GM19397 (cell line): Measurements from ENCODE around the gene FAAP100.

ENCODE experiments used
- ATAC-seq: cut with Tn5 transposase; IDR thresholded peaks from one replicate; pipeline ENCODE4 v1.9.1; 2021; ENCODE audit warnings: mild to moderate bottlenecking, moderate library complexity; ENCODE audit not compliant: unreplicated experiment

The FAAP100 gene

DNA sequence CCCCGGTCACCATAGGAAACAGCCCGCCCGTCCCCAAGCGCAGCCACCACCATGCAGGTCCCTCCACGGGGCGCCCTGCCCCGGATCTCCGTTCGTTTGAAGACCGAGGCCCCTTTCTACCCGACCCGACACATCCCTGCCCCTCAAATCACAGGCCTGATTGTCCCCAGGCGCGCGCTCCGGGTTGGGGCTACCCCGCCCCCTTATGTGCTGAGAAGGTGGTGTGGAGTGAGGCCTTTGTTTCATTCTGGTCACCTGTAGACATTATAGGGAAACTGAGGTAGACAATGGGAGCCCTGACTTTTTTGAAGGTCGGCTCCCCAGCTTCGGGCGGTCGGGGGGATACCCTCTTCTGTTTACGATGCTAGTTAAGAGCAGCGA lies 38.8 kb downstream of the FAAP100 start:
- ATAC-seq: peak; percentile 1

DNA sequence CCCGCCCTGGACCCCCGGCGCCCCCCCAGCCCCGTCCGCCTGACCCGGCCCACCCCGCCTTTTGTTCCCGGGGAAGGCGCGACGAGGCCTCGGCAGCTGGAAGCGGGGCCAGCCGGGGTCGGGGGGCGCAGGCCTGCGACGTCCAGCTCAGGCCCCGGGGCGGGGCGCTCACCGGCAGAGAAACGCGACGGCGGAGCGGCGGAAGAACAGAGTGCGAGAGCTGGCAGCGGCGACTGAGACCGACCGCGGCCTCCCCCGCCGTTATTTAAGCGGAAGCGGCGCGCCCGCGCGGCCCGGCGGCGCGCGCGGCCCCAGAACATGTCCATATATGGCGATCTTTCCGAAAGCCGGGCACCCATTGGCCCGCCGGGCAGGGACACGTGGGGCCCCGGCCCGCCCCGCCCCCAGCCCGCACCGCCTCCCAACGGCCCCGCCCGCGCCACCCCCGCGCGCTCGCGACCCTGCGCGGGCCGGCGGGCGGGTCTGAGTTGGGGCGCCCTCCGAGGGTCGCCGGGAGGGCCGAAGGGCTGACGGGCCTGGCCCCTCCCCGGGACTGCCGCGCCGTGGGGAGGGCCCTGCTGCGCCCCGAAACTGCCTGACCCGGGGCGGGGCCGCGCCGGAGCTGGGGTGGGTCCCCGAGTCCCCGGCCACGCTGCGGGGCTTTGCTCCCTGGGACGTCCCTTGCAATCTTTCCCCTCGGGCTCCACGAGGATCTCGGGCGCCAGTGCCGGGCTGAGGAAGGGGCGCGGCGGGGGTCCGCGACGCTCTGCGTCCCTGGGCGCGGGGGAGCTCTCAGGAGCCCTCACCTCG lies 39.4 kb downstream of the FAAP100 start, which contains the start of gene ACTG1:
Gene ACTG1, minus strand, starts transcription at position 238 of the 810 bp plus-strand sequence. CDS start 445 bp downstream, outside the sequence.
- peak; percentile 46 for ATAC-seq

DNA sequence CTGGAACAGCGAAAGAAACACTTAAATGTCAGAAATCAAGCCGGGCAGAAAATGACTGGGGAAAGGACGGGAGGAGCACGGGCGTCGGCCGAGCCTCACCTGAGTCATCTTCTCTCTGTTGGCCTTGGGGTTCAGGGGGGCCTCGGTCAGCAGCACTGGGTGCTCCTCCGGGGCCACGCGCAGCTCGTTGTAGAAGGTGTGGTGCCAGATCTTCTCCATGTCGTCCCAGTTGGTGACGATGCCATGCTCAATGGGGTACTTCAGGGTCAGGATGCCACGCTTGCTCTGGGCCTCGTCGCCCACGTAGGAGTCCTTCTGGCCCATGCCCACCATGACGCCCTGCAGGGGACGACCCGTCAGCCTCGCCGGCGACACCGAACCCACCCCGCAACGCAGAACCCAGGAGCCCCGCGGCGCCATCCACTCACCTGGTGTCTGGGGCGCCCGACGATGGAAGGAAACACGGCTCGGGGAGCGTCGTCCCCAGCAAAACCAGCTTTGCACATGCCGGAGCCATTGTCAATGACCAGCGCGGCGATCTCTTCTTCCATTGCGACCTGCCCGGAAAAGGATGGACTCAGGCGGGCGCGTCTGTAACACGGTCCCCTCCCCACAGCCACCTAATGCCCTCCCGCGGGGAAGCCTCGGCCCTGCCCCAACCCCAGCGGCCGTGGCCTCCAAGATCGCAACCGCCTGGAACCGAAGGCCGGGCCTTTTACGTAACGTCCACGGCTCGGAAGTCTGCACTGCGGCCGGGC lies 40.2 kb downstream of the FAAP100 start:
- peak; percentile 1 for ATAC-seq

DNA sequence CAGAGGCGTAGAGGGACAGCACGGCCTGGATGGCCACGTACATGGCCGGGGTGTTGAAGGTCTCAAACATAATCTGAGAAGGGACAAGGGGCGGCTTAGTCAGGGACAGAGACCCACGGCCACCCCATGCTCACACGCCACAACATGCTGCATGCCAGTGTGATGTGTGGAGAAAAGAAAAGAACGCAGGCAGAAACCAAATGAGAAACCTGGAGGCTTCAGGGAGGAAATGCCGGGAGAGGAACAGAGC lies 40.7 kb downstream of the FAAP100 start:
- no peak for ATAC-seq

DNA sequence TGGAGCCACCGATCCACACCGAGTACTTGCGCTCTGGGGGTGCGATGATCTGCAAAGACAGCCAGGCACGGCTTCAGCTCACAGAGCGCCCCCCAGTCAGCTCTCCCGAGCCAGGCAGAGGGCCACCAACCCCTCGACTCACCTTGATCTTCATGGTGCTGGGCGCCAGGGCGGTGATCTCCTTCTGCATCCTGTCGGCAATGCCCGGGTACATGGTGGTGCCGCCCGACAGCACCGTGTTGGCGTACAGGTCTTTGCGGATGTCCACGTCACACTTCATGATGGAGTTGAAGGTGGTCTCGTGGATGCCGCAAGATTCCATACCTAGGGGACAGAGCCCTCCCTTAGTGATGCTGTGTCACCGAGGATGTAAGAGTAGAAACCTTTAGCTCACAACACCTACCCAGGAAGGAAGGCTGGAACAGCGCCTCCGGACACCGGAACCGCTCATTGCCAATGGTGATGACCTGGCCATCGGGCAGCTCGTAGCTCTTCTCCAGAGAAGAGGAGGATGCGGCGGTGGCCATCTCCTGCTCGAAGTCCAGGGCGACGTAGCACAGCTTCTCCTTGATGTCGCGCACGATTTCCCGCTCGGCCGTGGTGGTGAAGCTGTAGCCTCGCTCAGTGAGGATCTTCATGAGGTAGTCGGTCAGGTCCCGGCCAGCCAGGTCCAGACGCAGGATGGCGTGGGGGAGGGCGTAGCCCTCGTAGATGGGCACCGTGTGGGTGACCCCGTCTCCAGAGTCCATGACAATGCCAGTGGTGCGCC lies 41.2 kb downstream of the FAAP100 start:
- ATAC-seq: no peak

DNA sequence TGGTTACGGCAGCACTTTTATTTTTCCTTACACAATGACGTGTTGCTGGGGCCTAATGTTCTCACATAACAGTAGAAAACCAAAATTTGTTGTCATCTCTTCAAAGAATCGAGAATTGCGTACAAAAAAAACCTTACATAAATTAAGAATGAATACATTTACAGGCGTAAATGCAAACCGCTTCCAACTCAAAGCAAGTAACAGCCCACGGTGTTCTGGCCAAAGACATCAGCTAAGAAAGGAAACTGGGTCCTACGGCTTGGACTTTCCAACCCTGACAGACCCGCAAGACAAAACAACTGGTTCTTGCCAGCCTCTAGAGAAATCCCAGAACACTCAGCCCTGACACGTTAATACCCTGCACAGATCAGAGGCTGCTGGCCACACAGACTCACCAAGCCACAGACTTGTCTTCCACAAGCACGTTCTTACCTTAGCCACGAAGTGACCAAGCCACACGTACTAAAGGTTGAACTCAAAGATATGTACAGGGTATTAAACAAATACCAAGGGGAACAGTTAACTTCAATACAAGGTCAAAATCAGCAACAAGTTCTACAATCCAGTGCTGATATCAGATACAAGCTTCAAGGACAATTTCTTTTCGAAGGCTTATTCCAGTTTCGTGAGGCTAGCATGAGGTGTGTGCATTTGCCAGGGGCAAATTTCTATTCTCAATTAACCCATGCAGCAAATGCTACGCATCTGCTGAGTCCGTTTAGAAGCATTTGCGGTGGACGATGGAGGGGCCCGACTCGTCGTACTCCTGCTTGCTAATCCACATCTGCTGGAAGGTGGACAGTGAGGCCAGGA lies 42.0 kb downstream of the FAAP100 start:
- no peak for ATAC-seq

DNA sequence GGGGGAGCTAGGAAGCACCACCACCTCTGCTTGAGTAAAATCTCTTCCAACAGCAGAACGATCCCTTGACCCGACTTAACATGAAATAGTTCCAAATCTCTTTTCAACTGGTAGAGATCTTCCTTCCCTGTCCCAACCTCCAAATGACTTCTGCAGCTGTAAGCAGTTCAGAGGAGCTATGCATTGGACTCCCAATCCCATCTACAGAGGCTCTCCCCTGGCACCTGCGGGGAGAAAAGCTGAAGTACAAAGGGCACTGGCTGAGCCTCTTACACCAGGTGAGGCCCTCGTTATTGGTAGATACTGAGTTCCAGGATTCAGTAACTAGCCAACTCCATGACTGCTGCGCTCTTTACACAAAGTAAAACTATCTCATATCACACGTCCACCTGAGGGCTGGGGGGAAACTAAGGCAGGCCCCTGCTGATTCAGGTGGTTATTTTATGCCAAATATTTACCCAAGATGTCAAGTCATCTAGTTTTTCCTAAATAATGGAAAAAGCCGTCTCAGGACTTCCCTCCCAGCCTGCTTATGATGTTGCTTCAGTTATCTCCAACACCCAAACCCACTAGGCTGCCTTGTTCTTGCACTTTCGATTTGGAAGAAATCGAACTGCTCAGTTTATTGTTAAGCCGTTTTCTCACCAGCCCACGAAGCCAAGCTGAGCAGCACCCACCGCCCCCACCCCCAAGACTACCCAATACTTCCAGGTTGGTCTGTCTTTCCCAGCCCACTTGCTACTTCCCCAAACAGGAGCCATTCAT lies 42.8 kb downstream of the FAAP100 start:
- no peak for ATAC-seq

DNA sequence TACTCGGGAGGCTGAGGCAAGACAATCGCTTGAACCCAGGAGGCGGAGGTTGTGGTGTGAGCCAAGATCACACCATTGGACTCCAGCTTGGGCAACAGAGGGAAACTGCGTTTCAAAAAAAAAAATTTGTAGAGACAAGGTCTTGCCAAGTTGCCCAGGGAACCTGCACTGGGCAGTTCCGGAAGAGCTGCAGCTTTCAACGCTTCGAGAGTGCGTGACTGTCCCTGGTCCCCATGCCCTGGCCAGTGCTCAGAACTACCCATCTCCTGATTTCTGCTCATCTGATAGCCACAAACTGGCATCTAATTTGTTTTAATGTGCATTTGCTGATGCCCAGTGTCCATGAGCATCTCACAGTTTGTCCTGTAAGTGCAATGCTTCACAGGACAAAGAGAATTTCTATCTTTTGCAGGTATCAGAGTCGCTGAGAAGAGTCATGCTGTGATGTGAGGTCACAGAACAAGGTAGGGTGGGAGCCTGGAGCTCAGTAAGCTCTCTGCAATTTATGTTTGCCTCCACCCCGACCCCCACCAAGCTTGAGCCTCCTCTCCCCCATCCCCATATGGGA lies 43.4 kb downstream of the FAAP100 start:
- no peak for ATAC-seq

DNA sequence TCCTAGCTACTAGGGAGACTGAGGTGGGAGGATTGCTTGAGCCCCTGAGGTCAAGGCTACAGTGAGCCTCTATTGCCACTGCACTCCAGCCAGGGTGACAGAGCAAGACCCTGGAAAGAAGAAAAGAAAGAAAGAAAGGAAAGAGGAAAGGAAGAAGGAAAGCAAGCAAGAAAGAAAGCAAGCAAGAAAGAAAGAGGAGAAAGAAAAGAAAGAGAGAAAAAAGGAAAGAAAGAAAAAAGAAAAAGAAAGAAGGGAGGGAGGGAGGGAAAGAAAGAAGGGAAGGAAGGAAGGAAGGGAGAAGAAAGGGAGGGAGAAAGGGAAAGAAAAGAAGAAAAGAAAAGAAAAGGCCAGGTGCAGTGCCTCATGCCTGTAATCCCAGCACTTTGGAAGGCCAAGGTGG lies 48.5 kb downstream of the FAAP100 start:
- ATAC-seq: no peak

DNA sequence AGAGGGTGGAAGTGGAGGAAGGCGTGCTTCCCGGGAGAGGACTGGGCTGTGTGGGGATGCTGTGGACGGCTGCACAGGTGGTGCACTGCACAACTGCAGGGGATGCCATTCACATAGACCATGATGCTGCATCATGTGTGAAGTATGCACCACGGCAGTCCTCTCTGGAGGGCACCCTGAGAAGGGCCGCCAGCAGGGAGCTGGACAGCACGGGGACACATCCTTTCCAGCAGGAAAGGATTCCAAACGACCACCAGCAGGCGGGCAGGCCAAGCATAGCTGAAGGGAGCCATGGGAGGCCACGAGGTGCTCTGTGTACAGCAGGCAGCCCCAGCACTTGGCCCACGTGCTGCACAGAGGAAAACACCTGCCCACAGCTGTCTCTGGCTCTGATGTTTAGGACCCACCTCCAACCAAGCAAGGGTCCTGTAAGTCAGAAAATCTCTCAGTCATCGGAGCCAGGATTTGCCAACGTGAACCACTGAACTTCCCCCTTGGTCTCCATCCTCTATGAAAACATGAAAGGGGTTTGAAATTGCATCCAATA lies 49.6 kb downstream of the FAAP100 start:
- ATAC-seq: no peak

DNA sequence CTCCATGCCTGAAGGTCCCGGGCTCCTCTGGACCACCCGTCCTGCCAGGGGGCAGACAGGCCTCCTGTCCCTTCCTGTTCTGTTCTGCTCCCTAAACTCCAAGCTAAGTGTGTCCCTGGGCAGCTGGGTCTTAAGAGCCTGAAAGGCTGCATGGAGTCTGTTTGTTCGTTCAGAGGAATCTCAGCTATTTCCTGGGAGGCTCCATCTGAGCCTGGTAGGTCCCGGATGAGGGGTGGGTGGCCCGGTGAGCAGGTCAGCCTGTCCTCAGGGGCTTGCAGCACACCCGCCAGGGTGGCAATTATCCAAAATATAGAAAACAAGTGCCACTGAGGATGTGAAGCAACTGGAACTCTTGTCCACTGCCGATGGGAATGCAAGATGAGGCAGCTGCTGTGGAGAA lies 52.1 kb downstream of the FAAP100 start:
- ATAC-seq: no peak

DNA sequence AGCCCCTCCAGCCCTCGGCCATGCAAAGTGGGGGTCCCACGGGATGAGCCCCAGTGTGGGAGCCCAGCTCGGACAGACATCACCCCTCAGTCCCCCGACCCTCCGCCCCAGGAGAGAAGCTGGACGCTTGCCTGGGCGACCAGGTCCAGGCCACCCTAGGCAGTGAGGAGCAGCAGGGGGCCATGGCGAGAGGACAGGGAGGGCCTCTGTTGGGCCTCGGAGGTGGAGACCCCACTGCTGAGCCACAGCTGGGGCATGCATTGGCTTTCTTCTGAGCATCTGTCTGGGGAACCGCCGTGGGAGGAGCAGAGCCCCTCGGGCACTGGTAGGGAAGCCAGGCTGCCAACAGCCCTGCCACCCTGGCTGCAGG lies 52.6 kb downstream of the FAAP100 start:
- no peak for ATAC-seq

DNA sequence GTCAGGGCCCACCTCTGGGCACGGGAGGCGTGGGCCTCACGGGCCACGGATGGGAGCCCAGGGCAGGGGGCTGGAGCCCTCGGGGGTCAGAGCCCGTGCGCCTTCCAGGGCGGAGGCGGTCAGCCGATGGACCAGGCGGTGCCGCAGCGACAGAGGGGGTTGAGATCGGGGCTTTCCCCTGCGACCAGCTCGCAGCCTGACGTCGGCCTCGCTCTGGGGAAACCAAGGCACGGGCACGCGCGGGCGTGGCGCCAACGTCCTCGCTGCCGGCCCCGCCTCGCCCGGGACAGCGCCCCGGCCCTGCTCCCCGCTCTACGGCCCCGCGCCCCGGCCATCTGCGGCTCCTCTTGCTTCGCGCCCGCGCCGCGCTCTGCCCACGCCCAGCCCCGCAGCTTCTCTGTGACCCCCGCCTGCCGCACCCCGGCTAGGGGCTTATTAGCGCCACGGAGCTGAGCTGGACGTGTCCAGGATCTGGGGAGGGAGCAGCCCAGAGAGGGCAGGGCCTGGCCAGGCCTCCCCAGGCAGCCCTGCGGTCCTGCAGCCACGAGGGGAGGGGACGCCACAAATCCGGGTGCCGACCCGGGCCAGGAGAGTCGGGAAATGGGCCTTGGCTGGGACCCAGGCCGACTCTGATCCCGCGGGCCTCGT lies 53.1 kb downstream of the FAAP100 start:
- ATAC-seq: no peak

DNA sequence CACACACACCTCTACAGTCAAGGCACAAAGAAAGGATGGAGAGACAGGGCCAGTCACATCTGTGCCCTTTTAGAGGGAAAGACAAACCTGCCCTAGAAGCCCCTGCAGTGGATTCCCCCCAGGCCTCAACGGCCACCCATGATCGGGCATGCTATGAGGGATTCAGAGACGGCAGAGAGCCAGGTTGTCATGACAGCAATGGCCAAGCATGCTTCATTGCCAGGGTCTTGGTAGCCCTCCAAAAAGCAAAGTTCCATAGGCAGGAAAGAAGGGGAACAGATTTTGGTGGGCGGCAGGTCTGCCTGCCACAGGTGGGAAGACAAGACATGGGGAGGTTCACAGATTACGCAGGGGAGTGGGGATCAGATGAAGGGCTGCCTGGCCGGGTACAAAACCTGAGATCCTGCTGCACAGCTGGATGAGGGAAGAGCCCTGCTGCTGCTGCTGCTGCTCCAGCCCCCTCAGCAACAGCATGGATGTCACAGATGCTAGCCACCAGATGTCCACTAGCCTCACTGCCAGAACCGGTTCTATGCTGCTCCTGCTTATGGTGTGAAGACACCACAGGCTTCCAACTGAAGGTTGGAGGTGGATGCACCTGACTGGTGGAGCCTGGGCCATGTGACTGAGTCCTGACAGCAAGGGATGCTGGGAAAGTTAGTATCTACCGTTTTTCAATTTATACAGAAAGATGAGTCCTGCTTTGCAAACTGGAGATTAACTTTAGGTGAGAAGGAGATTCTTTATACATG lies 57.4 kb downstream of the FAAP100 start:
- ATAC-seq: no peak

DNA sequence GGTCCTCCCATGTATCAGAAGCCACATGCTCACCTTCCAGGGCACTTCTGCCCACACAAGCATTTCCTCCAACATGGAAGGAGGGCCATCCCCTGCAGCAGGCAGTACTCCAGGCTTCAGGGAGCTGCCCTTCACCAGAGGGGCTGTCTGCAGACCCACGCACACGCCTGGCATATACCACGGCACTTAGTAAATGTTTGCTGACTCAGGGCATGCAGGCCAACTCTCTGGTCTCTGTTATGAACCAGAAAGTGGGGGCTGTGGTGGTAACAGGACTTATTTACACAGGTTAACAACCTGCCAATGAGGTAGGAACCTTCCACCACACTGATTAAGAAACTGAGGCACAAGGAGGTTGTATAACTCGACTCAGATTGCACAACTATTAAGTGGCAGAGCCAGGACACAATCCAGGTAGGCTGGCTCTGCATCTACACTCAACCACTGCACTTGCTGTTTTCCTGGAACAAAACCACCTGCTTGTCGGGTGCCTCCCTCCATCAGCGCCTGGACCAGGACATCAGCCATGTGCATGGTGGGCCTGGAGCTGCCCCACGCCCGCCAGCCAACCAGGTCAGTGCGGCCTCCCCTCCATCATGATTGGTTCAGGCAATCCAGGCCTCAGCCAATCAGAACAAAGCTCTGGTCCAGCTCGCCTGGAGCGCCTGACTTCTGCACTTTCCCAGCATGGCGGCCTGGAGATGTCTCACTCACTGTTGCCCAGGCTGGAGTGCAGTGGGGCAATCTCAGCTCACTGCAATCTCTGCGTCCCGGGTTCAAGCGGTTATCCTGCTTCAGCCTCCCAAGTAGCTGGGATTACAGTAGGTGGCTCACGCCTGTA lies 58.7 kb downstream of the FAAP100 start:
- no peak for ATAC-seq

DNA sequence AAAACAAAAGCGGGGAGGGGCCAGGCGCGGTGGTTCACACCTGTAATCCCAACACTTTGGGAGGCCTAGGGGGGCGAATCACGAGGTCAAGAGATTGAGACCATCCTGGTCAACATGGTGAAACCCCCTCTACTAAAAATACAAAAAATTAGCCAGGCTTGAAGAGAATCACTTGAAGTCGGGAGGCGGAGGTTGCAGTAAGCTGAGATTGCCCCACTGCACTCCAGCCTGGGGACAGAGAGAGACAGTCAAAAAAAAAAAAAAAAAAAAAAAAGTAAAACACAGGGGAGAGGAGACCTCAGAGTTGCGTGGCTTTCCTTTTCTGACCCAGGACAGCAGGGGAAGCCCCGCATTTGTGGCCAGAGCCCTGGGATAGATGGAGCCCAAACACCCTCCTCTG lies 59.4 kb downstream of the FAAP100 start:
- ATAC-seq: no peak

DNA sequence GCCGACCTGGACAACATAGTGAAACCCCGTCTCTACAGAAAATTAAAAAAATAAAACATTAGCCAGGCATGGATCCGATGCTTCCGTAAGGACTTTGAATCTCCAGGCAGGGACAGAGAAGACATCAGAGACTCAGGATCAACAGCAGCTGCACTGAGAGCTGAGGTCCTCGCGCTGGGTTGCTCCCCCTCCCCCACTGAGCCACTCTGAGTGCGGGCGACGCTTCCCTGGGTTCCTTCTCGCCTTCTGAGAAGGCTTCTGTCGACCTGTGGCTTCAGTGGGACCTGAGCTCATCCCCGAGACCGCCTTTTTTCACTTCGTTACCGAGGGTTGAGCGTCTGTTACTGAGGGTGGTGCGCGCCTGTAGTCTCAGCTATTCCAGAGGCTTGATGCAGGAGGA lies 60.0 kb downstream of the FAAP100 start:
- no peak for ATAC-seq

DNA sequence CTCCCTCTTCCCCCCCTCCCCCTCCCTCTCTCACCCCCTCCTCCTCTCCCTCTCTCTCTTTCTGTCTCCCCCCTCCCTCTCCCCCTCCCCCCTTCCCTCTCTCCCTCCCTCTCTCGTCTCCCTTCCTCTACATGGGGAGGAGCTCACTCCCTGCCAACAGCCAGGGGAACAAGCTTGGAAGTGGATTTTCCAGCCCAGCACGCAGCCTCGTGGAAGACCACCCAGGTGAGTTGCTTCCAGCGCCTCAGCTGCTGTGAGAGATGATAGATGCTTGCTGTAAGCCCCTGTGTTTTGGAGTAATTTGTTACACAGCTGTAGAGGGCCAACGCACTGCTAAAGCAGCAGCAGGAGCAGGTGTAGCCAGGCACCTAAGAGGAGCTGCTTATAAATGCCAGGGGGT lies 60.4 kb downstream of the FAAP100 start:
- no peak for ATAC-seq
